ENCODE data around the gene PRKCQ.

The PRKCQ gene

DNA sequence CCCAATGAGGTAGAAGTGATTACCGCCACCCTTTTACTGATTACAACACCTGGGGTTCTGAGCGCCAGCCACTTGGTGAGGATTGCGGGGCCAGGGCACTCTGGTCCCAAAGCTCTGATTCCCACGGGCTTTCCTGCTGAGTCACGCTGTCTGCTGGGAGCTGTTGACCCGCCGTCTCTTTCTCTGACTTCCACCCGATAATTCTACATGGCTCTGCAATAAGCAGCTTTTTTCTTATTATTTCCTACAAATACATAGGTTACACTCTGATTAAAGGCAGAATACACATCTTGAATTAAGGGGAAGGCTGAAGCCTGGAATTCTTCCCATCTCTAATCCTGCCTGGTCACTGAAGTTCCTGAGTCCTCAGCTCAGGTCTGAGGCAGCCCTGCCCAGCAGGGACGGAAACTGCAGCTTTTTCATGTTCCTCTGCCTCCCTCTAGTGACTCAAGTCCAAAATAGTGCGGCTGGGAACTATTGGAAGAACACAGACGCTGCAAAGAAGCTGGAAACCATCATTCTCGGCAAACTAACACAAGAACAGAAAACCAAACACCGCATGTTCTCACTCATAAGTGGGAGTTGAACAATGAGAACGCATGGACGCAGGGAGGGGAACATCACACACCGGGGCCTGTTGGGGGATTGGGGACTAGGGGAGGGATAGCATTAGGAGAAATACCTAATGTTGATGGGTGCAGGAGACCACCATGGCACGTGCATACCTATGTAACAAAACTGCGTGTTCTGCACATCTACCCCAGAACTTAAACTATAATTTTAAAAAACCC, 178.3 kb downstream of the PRKCQ start:
- Histone ChIP-seq H3K23ac (ENCODE audit: low read length) (no peak overlapping the region), H3K4me2 (ENCODE audit: low read length) (peak overlapping the region; percentile 42), H3K79me2 (ENCODE audit: control insufficient read depth, insufficient read depth, low read length, poor library complexity) (peaks cover 2% of the 10 kb centered on the region), H3K4me1 (ENCODE audit: control insufficient read depth in 1 of 2, insufficient read depth in 2 of 2, low read length in 2 of 2) (peaks cover 11 to 19% of the 10 kb centered on the region in 2 experiments), H3K14ac (ENCODE audit: low read length) (no peak overlapping the region), H2BK5ac (ENCODE audit: low read depth, low read length, poor library complexity) (no peak overlapping the region), H3K18ac (ENCODE audit: low read length) (no peak overlapping the region), H3K9ac (ENCODE audit: low read length) (no peak overlapping the region), H2BK120ac (ENCODE audit: insufficient read depth, low read length, poor library complexity) (peak overlapping the region; percentile 46), H3K4me3 (ENCODE audit: low read depth, low read length) (no peak overlapping the region), H4K12ac (ENCODE audit: low read depth, low read length) (no peak overlapping the region), H2AK5ac (ENCODE audit: low read length) (no peak overlapping the region), H4K8ac (ENCODE audit: low read depth, low read length) (peak overlapping the region; percentile 4), H3K27ac (ENCODE audit: low read depth, low read length) (no peak overlapping the region), H3K79me1 (ENCODE audit: low read length) (peaks cover 14% of the 10 kb centered on the region), H3K36me3 (ENCODE audit: control insufficient read depth in 1 of 2, insufficient read depth in 2 of 2, low read length in 2 of 2) (no peaks in the 10 kb centered on the region), H2BK12ac (ENCODE audit: low read length) (no peak overlapping the region), H3K4ac (ENCODE audit: low read depth, low read length) (no peak overlapping the region), H3K9me3 (ENCODE audit: insufficient read depth, low read depth, low read length) (no peaks in the 10 kb centered on the region), H2AFZ (ENCODE audit: insufficient read depth, low read length, poor library complexity) (no peak overlapping the region), H4K91ac (ENCODE audit: low read depth, low read length) (no peak overlapping the region), H3K27me3 (ENCODE audit: insufficient read depth, low read length) (no peaks in the 10 kb centered on the region)
- peak; percentile 74 to 94 for DNase-seq
- WGBS (ENCODE audit: extremely low coverage, insufficient coverage, insufficient read length), result no CpG with 5 or more reads among the region's 18 CpGs

DNA sequence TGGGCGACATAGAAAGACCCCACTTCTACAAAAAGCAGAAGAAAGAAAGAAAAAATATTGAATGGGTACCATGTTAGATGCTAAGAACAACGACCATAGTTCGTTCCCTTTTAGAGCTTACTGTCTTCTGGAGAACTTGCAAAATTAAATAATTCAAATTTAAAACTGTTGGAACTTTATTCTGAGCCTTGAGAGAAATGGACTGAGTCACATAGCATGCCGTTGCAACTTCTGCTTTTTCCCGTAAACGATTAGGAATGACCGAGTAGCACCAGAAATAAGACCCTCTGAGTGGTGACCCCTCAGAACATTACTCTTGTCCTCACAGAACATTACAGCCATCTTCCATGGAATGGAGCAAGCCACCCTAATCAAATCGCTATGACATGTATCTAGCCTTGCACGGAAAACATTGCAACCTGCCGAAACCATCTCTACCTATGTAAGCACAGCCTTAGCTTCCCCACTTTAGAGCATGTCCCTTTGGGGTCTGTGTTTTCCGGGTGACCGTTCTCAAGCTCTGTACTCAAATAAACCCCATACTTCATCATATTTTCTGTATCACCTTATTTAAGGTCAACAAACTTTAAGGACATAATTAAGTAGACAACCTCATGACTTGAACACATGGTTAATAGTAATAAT, 179.1 kb downstream of the PRKCQ start:
- H4K91ac ChIP-seq (ENCODE audit: low read depth, low read length), result peak overlapping the region; percentile 74

DNA sequence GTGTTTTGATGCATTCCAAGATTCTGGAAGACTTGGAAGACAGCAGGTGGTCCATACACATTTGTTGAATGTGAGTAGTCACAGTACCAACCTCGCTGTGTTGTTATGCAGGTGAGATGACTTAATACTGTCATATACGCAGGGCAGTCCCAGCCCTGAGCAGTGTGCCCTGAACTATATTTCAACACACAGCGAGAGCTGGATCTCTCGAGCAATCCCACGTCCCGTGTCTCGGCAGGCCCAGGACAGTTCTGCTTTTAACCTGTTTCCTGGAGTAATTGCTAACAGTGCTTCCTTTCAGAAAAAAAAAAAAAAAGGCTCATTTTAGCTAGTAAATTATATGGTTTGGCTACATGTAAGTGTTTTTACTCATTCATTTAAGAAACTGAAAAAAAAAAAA, 179.7 kb downstream of the PRKCQ start:
- H3K27me3 ChIP-seq (ENCODE audit: insufficient read depth, low read length), result no peaks in the 10 kb centered on the region
- H3K4ac ChIP-seq (ENCODE audit: low read depth, low read length), result no peak overlapping the region
- peak overlapping the region; percentile 84 for H2BK12ac ChIP-seq (ENCODE audit: low read length)
- H3K9me3 ChIP-seq (ENCODE audit: insufficient read depth, low read depth, low read length), result no peaks in the 10 kb centered on the region
- H3K79me1 ChIP-seq (ENCODE audit: low read length), result peaks cover 14% of the 10 kb centered on the region
- peak overlapping the region; percentile 8 for H2AK5ac ChIP-seq (ENCODE audit: low read length)
- H3K18ac ChIP-seq (ENCODE audit: low read length), result no peak overlapping the region
- no peak overlapping the region for H2BK5ac ChIP-seq (ENCODE audit: low read depth, low read length, poor library complexity)
- H3K4me1 ChIP-seq (ENCODE audit: control insufficient read depth in 1 of 2, insufficient read depth in 2 of 2, low read length in 2 of 2), result peaks cover 11 to 19% of the 10 kb centered on the region in 2 experiments
- WGBS (ENCODE audit: extremely low coverage, insufficient coverage, insufficient read length), result no CpG with 5 or more reads among the region's 7 CpGs
- H3K4me2 ChIP-seq (ENCODE audit: low read length), result no peak overlapping the region
- H2BK120ac ChIP-seq (ENCODE audit: insufficient read depth, low read length, poor library complexity), result peak overlapping the region; percentile 5
- no peak overlapping the region for H3K4me3 ChIP-seq (ENCODE audit: low read depth, low read length)
- H4K12ac ChIP-seq (ENCODE audit: low read depth, low read length), result no peak overlapping the region
- H3K23ac ChIP-seq (ENCODE audit: low read length), result no peak overlapping the region
- no peak overlapping the region for H4K8ac ChIP-seq (ENCODE audit: low read depth, low read length)
- H3K14ac ChIP-seq (ENCODE audit: low read length), result no peak overlapping the region
- H4K91ac ChIP-seq (ENCODE audit: low read depth, low read length), result peak overlapping the region; percentile 63
- H3K9ac ChIP-seq (ENCODE audit: low read length), result no peak overlapping the region
- H3K36me3 ChIP-seq (ENCODE audit: control insufficient read depth in 1 of 2, insufficient read depth in 2 of 2, low read length in 2 of 2), result no peaks in the 10 kb centered on the region
- H3K79me2 ChIP-seq (ENCODE audit: control insufficient read depth, insufficient read depth, low read length, poor library complexity), result peaks cover 2% of the 10 kb centered on the region
- DNase-seq, result no peak
- peak overlapping the region; percentile 73 for H3K27ac ChIP-seq (ENCODE audit: low read depth, low read length)
- no peak overlapping the region for H2AFZ ChIP-seq (ENCODE audit: insufficient read depth, low read length, poor library complexity)

More for the DNA sequence above, 179.1 kb downstream of the PRKCQ start:
- H2AK5ac ChIP-seq (ENCODE audit: low read length), result peak overlapping the region; percentile 71
- peak overlapping the region; percentile 69 for H4K8ac ChIP-seq (ENCODE audit: low read depth, low read length)
- no peak overlapping the region for H4K12ac ChIP-seq (ENCODE audit: low read depth, low read length)
- no peaks in the 10 kb centered on the region for H3K36me3 ChIP-seq (ENCODE audit: control insufficient read depth in 1 of 2, insufficient read depth in 2 of 2, low read length in 2 of 2)
- no peak overlapping the region for H3K27ac ChIP-seq (ENCODE audit: low read depth, low read length)
- WGBS (ENCODE audit: extremely low coverage, insufficient coverage, insufficient read length), result no CpG with 5 or more reads among the region's 12 CpGs
- no peak overlapping the region for H3K4me2 ChIP-seq (ENCODE audit: low read length)
- H3K79me1 ChIP-seq (ENCODE audit: low read length), result peaks cover 14% of the 10 kb centered on the region
- peak overlapping the region; percentile 52 for H2BK5ac ChIP-seq (ENCODE audit: low read depth, low read length, poor library complexity)
- DNase-seq, result no peak
- H3K79me2 ChIP-seq (ENCODE audit: control insufficient read depth, insufficient read depth, low read length, poor library complexity), result peaks cover 2% of the 10 kb centered on the region
- no peaks in the 10 kb centered on the region for H3K27me3 ChIP-seq (ENCODE audit: insufficient read depth, low read length)
- H3K4me1 ChIP-seq (ENCODE audit: control insufficient read depth in 1 of 2, insufficient read depth in 2 of 2, low read length in 2 of 2), result peaks cover 11 to 19% of the 10 kb centered on the region in 2 experiments
- H3K9me3 ChIP-seq (ENCODE audit: insufficient read depth, low read depth, low read length), result no peaks in the 10 kb centered on the region
- peak overlapping the region; percentile 51 for H3K18ac ChIP-seq (ENCODE audit: low read length)
- no peak overlapping the region for H3K23ac ChIP-seq (ENCODE audit: low read length)
- no peak overlapping the region for H2AFZ ChIP-seq (ENCODE audit: insufficient read depth, low read length, poor library complexity)
- peak overlapping the region; percentile 55 for H3K14ac ChIP-seq (ENCODE audit: low read length)
- peak overlapping the region; percentile 58 for H3K4ac ChIP-seq (ENCODE audit: low read depth, low read length)
- no peak overlapping the region for H3K4me3 ChIP-seq (ENCODE audit: low read depth, low read length)
- no peak overlapping the region for H3K9ac ChIP-seq (ENCODE audit: low read length)
- peak overlapping the region; percentile 81 for H2BK120ac ChIP-seq (ENCODE audit: insufficient read depth, low read length, poor library complexity)
- peak overlapping the region; percentile 97 for H2BK12ac ChIP-seq (ENCODE audit: low read length)

DNA sequence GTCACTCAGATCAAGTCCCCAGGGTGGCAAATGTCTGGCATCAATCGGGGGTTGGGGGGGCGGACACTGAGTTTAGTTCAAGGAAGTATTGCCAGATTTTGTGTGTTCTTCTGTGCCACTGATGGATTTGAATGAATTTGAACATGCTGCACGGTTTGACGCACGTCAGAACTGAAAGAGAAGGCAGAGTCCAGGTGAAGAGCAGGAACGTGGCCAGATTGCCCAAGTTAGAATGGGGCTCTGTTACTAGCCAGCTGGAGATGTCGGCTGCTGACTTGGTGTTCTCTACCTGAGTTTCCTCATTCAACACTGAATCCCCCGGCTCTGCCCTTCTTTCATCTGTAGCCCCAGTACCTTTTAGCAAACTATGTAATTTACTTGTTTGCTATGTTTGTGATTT, 180.2 kb downstream of the PRKCQ start:
- Histone ChIP-seq H3K4me1 (ENCODE audit: control insufficient read depth in 1 of 2, insufficient read depth in 2 of 2, low read length in 2 of 2) (peaks cover 11 to 19% of the 10 kb centered on the region in 2 experiments), H4K91ac (ENCODE audit: low read depth, low read length) (peak overlapping the region; percentile 76), H3K23ac (ENCODE audit: low read length) (no peak overlapping the region), H3K4me3 (ENCODE audit: low read depth, low read length) (no peak overlapping the region), H3K36me3 (ENCODE audit: control insufficient read depth in 1 of 2, insufficient read depth in 2 of 2, low read length in 2 of 2) (no peaks in the 10 kb centered on the region), H3K4ac (ENCODE audit: low read depth, low read length) (peak overlapping the region; percentile 66), H3K27me3 (ENCODE audit: insufficient read depth, low read length) (no peaks in the 10 kb centered on the region), H3K79me1 (ENCODE audit: low read length) (peaks cover 14% of the 10 kb centered on the region), H3K9ac (ENCODE audit: low read length) (no peak overlapping the region), H2BK120ac (ENCODE audit: insufficient read depth, low read length, poor library complexity) (peak overlapping the region; percentile 47), H3K14ac (ENCODE audit: low read length) (peak overlapping the region; percentile 40), H2AK5ac (ENCODE audit: low read length) (peak overlapping the region; percentile 55), H4K8ac (ENCODE audit: low read depth, low read length) (peak overlapping the region; percentile 40), H3K9me3 (ENCODE audit: insufficient read depth, low read depth, low read length) (no peaks in the 10 kb centered on the region), H3K4me2 (ENCODE audit: low read length) (no peak overlapping the region), H3K18ac (ENCODE audit: low read length) (peak overlapping the region; percentile 22), H2BK5ac (ENCODE audit: low read depth, low read length, poor library complexity) (peak overlapping the region; percentile 62), H2AFZ (ENCODE audit: insufficient read depth, low read length, poor library complexity) (no peak overlapping the region), H4K12ac (ENCODE audit: low read depth, low read length) (no peak overlapping the region), H2BK12ac (ENCODE audit: low read length) (peak overlapping the region; percentile 83), H3K27ac (ENCODE audit: low read depth, low read length) (peak overlapping the region; percentile 73), H3K79me2 (ENCODE audit: control insufficient read depth, insufficient read depth, low read length, poor library complexity) (peaks cover 2% of the 10 kb centered on the region)
- DNase-seq, result no peak
- no CpG with 5 or more reads among the region's 8 CpGs for WGBS (ENCODE audit: extremely low coverage, insufficient coverage, insufficient read length)
